HUES64 (cell line): ENCODE measurements around the gene KRT1. TPM values are rescaled to one million over a fixed set of nuclear protein-coding genes. Genes with fewer than 3 reads are reported as not detected.

ENCODE experiments used
- H3K27ac ChIP-seq: 2 replicates; pipeline ENCODE4 v1.7.0; 2013; ENCODE audit warnings: low read depth, low read length, inconsistent platforms
- H3K27me3 ChIP-seq: 2 replicates; pipeline ENCODE4 v1.6.1; 2013; ENCODE audit warnings: mild to moderate bottlenecking, low read length; ENCODE audit not compliant: insufficient read depth
- H3K36me3 ChIP-seq: 2 replicates; pipeline ENCODE4 v1.6.1; 2013; ENCODE audit warnings: mild to moderate bottlenecking, low read length; ENCODE audit not compliant: insufficient read depth
- H3K4me1 ChIP-seq: 2 replicates; pipeline ENCODE4 v1.6.1; 2013; ENCODE audit warnings: mild to moderate bottlenecking, low read length, moderate library complexity; ENCODE audit not compliant: insufficient read depth
- H3K4me3 ChIP-seq: 2 replicates; pipeline ENCODE4 v1.5.1; 2013; ENCODE audit warnings: mild to moderate bottlenecking, low read length, moderate library complexity
- H3K9ac ChIP-seq: 2 replicates; pipeline ENCODE4 v1.6.1; 2013; ENCODE audit warnings: mild to moderate bottlenecking, low read depth, low read length
- H3K9me3 ChIP-seq: 2 replicates; pipeline ENCODE4 v1.6.1; 2013; ENCODE audit warnings: low read depth, low read length; ENCODE audit not compliant: insufficient read depth
- WGBS: fragments of 150-250, 120-280 bp; methylation state at CpG from one replicate; pipeline ENCODE4 v1.1.7; 2013; ENCODE audit warnings: missing lambda C conversion rate; 5-methylcytosine and 5-hydroxymethylcytosine counted together
- polyA plus RNA-seq, 2 experiments: library from polyadenylated mRNA; stranded (reverse); fragments of 50-300 nt; gene quantifications; one replicate each; pipeline ENCODE4 v1.2.3, GENCODE V29; 2013

The KRT1 gene
- not detected for polyA plus RNA-seq (2013, experiment 1 of 2)
- not detected for polyA plus RNA-seq (2013, experiment 2 of 2)

GRCh38 chr12:52680363-52680762 is at the start of gene KRT1:
Gene KRT1, minus strand, starts transcription at chr12:52680407. Its CDS starts 59 bp downstream, at chr12:52680348.
- Histone ChIP-seq H3K4me1 (no peaks in the 10 kb centered on the region), H3K36me3 (no peaks in the 10 kb centered on the region), H3K9ac (no peak within 1 kb of the TSS), H3K27ac (no peak within 1 kb of the TSS), H3K9me3 (no peaks in the 10 kb centered on the region), H3K27me3 (peaks cover 5% of the 10 kb centered on the region; the same call in 1 of the 2 replicates), H3K4me3 (no peak within 1 kb of the TSS)
- 94% methylated on average over 3 of the region's 3 CpGs for WGBS

- WGBS, result 88% methylated on average over 10 of the region's 10 CpGs
- Histone ChIP-seq H3K9me3 (no peaks in the 10 kb centered on the region), H3K9ac (no peak overlapping the region), H3K27ac (no peak overlapping the region), H3K36me3 (no peaks in the 10 kb centered on the region), H3K4me1 (no peaks in the 10 kb centered on the region), H3K4me3 (no peak overlapping the region), H3K27me3 (peaks cover 12% of the 10 kb centered on the region)
These were observed 48.9 kb upstream of the KRT1 start for GRCh38 chr12:52729147-52729546.

GRCh38 chr12:52728374-52728773 is 48.2 kb upstream of the KRT1 start:
- WGBS, result 88% methylated on average over 2 of the region's 2 CpGs
- H3K4me1 ChIP-seq, result no peaks in the 10 kb centered on the region
- H3K9me3 ChIP-seq, result no peaks in the 10 kb centered on the region
- H3K36me3 ChIP-seq, result no peaks in the 10 kb centered on the region
- H3K27ac ChIP-seq, result no peak overlapping the region
- H3K27me3 ChIP-seq, result peaks cover 5% of the 10 kb centered on the region
- H3K9ac ChIP-seq, result no peak overlapping the region
- H3K4me3 ChIP-seq, result no peak overlapping the region

GRCh38 chr12:52727037-52727436 is 46.8 kb upstream of the KRT1 start:
- no peak overlapping the region for H3K27ac ChIP-seq
- H3K36me3 ChIP-seq, result no peaks in the 10 kb centered on the region
- H3K27me3 ChIP-seq, result peaks cover 3% of the 10 kb centered on the region; the same call in 1 of the 2 replicates
- no peaks in the 10 kb centered on the region for H3K4me1 ChIP-seq
- H3K4me3 ChIP-seq, result no peak overlapping the region
- H3K9ac ChIP-seq, result no peak overlapping the region
- no peaks in the 10 kb centered on the region for H3K9me3 ChIP-seq
- 91% methylated on average over 4 of the region's 4 CpGs for WGBS

- Histone ChIP-seq H3K4me1 (no peaks in the 10 kb centered on the region), H3K27ac (no peak overlapping the region), H3K27me3 (no peaks in the 10 kb centered on the region), H3K4me3 (no peak overlapping the region), H3K9ac (no peak overlapping the region), H3K36me3 (no peaks in the 10 kb centered on the region), H3K9me3 (no peaks in the 10 kb centered on the region)
- WGBS, result 94% methylated on average over 2 of the region's 2 CpGs
These were observed 46.2 kb upstream of the KRT1 start for GRCh38 chr12:52726451-52726850.

GRCh38 chr12:52724384-52724783 is 44.2 kb upstream of the KRT1 start:
- H3K9ac ChIP-seq, result no peak overlapping the region
- H3K4me3 ChIP-seq, result no peak overlapping the region
- no peaks in the 10 kb centered on the region for H3K27me3 ChIP-seq
- no peaks in the 10 kb centered on the region for H3K36me3 ChIP-seq
- no peaks in the 10 kb centered on the region for H3K4me1 ChIP-seq
- WGBS, result 91% methylated on average over 3 of the region's 3 CpGs
- H3K27ac ChIP-seq, result no peak overlapping the region
- H3K9me3 ChIP-seq, result no peaks in the 10 kb centered on the region

GRCh38 chr12:52722680-52723079 is 42.5 kb upstream of the KRT1 start:
- WGBS, result 87% methylated on average over 2 of the region's 2 CpGs
- Histone ChIP-seq H3K27me3 (0 out of 2 replicates have a peak, but pooled peaks cover 2% of the 10 kb centered on the region), H3K36me3 (no peaks in the 10 kb centered on the region), H3K4me3 (no peak overlapping the region), H3K9me3 (no peaks in the 10 kb centered on the region), H3K4me1 (no peaks in the 10 kb centered on the region), H3K9ac (no peak overlapping the region), H3K27ac (no peak overlapping the region)

- Histone ChIP-seq H3K4me1 (no peaks in the 10 kb centered on the region), H3K27me3 (0 out of 2 replicates have a peak, but pooled peaks cover 4% of the 10 kb centered on the region), H3K4me3 (no peak overlapping the region), H3K9ac (no peak overlapping the region), H3K9me3 (no peaks in the 10 kb centered on the region), H3K27ac (no peak overlapping the region), H3K36me3 (no peaks in the 10 kb centered on the region)
- 67% methylated on average over 3 of the region's 3 CpGs for WGBS
These were observed 41.7 kb upstream of the KRT1 start for GRCh38 chr12:52721838-52722470.

- no peak overlapping the region for H3K27ac ChIP-seq
- no peaks in the 10 kb centered on the region for H3K4me1 ChIP-seq
- H3K9me3 ChIP-seq, result no peaks in the 10 kb centered on the region
- H3K4me3 ChIP-seq, result no peak overlapping the region
- H3K9ac ChIP-seq, result no peak overlapping the region
- no peaks in the 10 kb centered on the region for H3K36me3 ChIP-seq
- WGBS, result 85% methylated on average over 8 of the region's 8 CpGs
- peaks cover 19% of the 10 kb centered on the region for H3K27me3 ChIP-seq
These were observed 40.2 kb upstream of the KRT1 start for GRCh38 chr12:52720365-52720886.

- Histone ChIP-seq H3K36me3 (no peaks in the 10 kb centered on the region), H3K27me3 (peaks cover 48% of the 10 kb centered on the region)
- 97% methylated on average over 5 of the region's 5 CpGs for WGBS
These were observed 35.9 kb upstream of the KRT1 start for GRCh38 chr12:52716061-52716460.

GRCh38 chr12:52715416-52715815 is 35.2 kb upstream of the KRT1 start:
- Histone ChIP-seq H3K27me3 (peaks cover 48% of the 10 kb centered on the region), H3K27ac (no peak overlapping the region), H3K9ac (no peak overlapping the region), H3K36me3 (no peaks in the 10 kb centered on the region), H3K4me1 (no peaks in the 10 kb centered on the region), H3K4me3 (no peak overlapping the region), H3K9me3 (no peaks in the 10 kb centered on the region)
- WGBS, result 78% methylated on average over 14 of the region's 14 CpGs

More at GRCh38 chr12:52716061-52716460, 35.9 kb upstream of the KRT1 start:
- Histone ChIP-seq H3K9ac (no peak overlapping the region), H3K9me3 (no peaks in the 10 kb centered on the region), H3K4me1 (no peaks in the 10 kb centered on the region), H3K27ac (no peak overlapping the region), H3K4me3 (no peak overlapping the region)
